ENCODE data around the gene CDK10. TPM values are rescaled to one million over a fixed set of nuclear protein-coding genes. Genes with fewer than 3 reads are reported as not detected.
"Not testable (repeated sequence)": the region's sequence is repeated elsewhere in the genome, so short reads cannot be mapped to it uniquely, and the experiment has no call there.

The CDK10 gene
- total and polyA plus RNA-seq, 2 experiments from 2014 or later = 76.3 to 142 TPM

GRCh38 chr16:89691231-89691985 lies 4.9 kb downstream of the CDK10 start:
- Histone ChIP-seq H3K4me3 (no peak overlapping the region), H3K36me3 (peaks cover 8% of the 10 kb centered on the region), H3K4me1 (ENCODE audit: low read depth) (peaks cover 7% of the 10 kb centered on the region), H3K27ac (no peak overlapping the region), H3K27me3 (no peaks in the 10 kb centered on the region), H3K9me3 (ENCODE audit: low read depth) (no peaks in the 10 kb centered on the region)
- no peak for TF ChIP-seq CTCF (IDR thresholded peaks at IDR 0.05; ENCODE audit: low read depth, low read length)
- DNase-seq (ENCODE audit: low read depth in 1 of 2, low spot score in 1 of 2) = no peak

GRCh38 chr16:89691986-89692569 lies 5.6 kb downstream of the CDK10 start:
- H3K4me1 ChIP-seq (ENCODE audit: low read depth) = peaks cover 7% of the 10 kb centered on the region
- no peak overlapping the region for H3K4me3 ChIP-seq
- no peaks in the 10 kb centered on the region for H3K27me3 ChIP-seq
- no peak for TF ChIP-seq CTCF (IDR thresholded peaks at IDR 0.05; ENCODE audit: low read depth, low read length)
- no peak overlapping the region for H3K27ac ChIP-seq
- no peak for DNase-seq (ENCODE audit: low read depth in 1 of 2, low spot score in 1 of 2)
- H3K9me3 ChIP-seq (ENCODE audit: low read depth) = no peaks in the 10 kb centered on the region
- H3K36me3 ChIP-seq = peaks cover 8% of the 10 kb centered on the region

GRCh38 chr16:89693289-89693731 lies 6.8 kb downstream of the CDK10 start:
- TF ChIP-seq CTCF (IDR thresholded peaks at IDR 0.05; ENCODE audit: low read depth, low read length) = no peak
- H3K27me3 ChIP-seq = no peaks in the 10 kb centered on the region
- H3K9me3 ChIP-seq (ENCODE audit: low read depth) = no peaks in the 10 kb centered on the region
- H3K36me3 ChIP-seq = peaks cover 8% of the 10 kb centered on the region
- no peak overlapping the region for H3K4me3 ChIP-seq
- no peaks in the 10 kb centered on the region for H3K4me1 ChIP-seq (ENCODE audit: low read depth)
- no peak for DNase-seq (ENCODE audit: low read depth in 1 of 2, low spot score in 1 of 2)
- H3K27ac ChIP-seq = no peak overlapping the region

DNA sequence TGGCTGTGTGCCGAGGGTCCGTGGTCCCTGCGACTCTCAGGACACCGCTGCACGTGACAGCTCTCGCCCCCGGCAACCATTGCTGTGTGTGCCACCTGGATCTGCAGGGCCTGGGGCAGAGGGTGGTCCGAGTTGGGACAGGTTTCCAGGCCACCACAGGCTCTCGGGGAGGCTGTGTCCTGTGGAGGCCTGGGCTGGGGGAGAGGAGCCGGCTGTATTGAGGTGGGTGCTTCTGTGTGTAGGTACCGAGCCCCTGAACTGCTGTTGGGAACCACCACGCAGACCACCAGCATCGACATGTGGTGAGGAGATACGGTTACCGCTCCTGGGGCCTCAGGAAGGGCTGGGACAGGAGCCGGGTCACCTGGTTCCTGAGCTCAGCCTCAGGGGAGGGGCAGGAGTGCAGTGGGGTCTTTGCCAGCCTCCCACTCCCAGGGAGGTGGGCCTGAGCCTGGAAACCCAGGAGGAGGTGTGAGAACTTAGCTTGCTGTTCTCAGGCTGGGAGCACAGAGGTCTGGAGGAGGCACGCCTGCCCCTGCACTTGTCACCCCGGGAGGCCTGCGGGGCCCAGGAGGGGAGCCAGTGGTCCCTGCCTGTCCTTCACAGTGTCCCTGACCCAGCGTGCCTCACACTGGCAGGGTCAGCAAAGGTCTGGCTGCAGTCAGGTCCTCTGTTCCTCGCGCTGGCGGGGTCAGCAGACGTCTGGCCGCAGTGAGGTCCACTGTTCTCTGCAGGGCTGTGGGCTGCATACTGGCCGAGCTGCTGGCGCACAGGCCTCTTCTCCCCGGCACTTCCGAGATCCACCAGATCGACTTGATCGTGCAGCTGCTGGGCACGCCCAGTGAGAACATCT lies 7.7 kb downstream of the CDK10 start:
- Histone ChIP-seq H3K9me3 (ENCODE audit: low read depth) (no peaks in the 10 kb centered on the region), H3K4me1 (ENCODE audit: low read depth) (no peaks in the 10 kb centered on the region), H3K27me3 (no peaks in the 10 kb centered on the region), H3K4me3 (no peak overlapping the region), H3K27ac (no peak overlapping the region), H3K36me3 (peaks cover 8% of the 10 kb centered on the region)
- no peak for TF ChIP-seq CTCF (IDR thresholded peaks at IDR 0.05; ENCODE audit: low read depth, low read length)
- DNase-seq (ENCODE audit: low read depth in 1 of 2, low spot score in 1 of 2) = no peak

GRCh38 chr16:89694784-89695085 lies 8.2 kb downstream of the CDK10 start:
- not testable (repeated sequence) for H3K27me3 ChIP-seq; H3K4me3 ChIP-seq; H3K9me3 ChIP-seq (ENCODE audit: low read depth); H3K36me3 ChIP-seq; DNase-seq (ENCODE audit: low read depth in 1 of 2, low spot score in 1 of 2); H3K27ac ChIP-seq; H3K4me1 ChIP-seq (ENCODE audit: low read depth)

Data from cardiac muscle cell (in vitro differentiated cells and primary cell).